Measurements from ENCODE around the gene EFCAB11. TPM values are rescaled to one million over a fixed set of nuclear protein-coding genes. Genes with fewer than 3 reads are reported as not detected.

EFCAB11 gene
- total and polyA plus RNA-seq, 2 donors (not counting 3 experiments of a cell fraction or from before 2014, with no cell fraction given), result 2.8 to 6.3 TPM

- no peak overlapping the region for H3K4me2 ChIP-seq (ENCODE audit: insufficient read depth, low read length)
- CTCF ChIA-PET, result no interaction called here
- no peak overlapping the region for H3K27ac ChIP-seq (ENCODE audit: insufficient read depth, low read depth, low read length)
- H3K4me3 ChIP-seq (replicated peaks in 1 of 3; ENCODE audit: insufficient read depth in 1 of 3, low read depth in 1 of 3, low read length in 3 of 3), result no peak overlapping the region
- BruUV-seq (replicated peaks), result no TSS peak
- H3K4me1 ChIP-seq (ENCODE audit: control insufficient read depth, extremely low read depth, insufficient read depth, low read length), result no peaks in the 10 kb centered on the region
- no peak overlapping the region for H3K9ac ChIP-seq (replicated peaks; ENCODE audit: extremely low read depth, insufficient read depth, low read length)
- H3K9me1 ChIP-seq (replicated peaks; ENCODE audit: control insufficient read depth, extremely low read depth, insufficient read depth, low read length), result no peaks in the 10 kb centered on the region
- no peaks in the 10 kb centered on the region for H4K20me1 ChIP-seq (replicated peaks; ENCODE audit: control insufficient read depth, extremely low read depth, insufficient read depth, low read length)
- FAIRE-seq (no peak), DNase-seq (ENCODE audit: low read depth, low spot score) (no peak)
- intact Hi-C loops (cut with micrococcal nuclease), result no loop called here
- no peaks in the 10 kb centered on the region for H3K27me3 ChIP-seq (ENCODE audit: control insufficient read depth in 2 of 2, insufficient read depth in 2 of 2, low read length in 2 of 2)
- H2AFZ ChIP-seq (ENCODE audit: low read depth, low read length), result no peak overlapping the region
- no peaks in the 10 kb centered on the region for H3K36me3 ChIP-seq (ENCODE audit: control insufficient read depth in 2 of 2, extremely low read depth in 1 of 2, insufficient read depth in 2 of 2, low read length in 2 of 2)
- dilution Hi-C loops (cut with MboI; ENCODE audit: extremely low pct_ligation_motif_present, low sequenced_read_pairs), result no loop called here
- TF ChIP-seq MAX (IDR thresholded peaks at IDR 0.05; ENCODE audit: insufficient read depth, insufficient read length), result no peak
- TF ChIP-seq POLR2A (IDR thresholded peaks at IDR 0.05; ENCODE audit: low read depth, low read length), result no peak
- TF ChIP-seq CTCF (IDR thresholded peaks at IDR 0.05; ENCODE audit: extremely low read depth in 1 of 2, insufficient read depth in 1 of 2, low read depth in 1 of 2, low read length in 2 of 2), result no peak
- TF ChIP-seq POLR2AphosphoS5 (IDR thresholded peaks at IDR 0.05; ENCODE audit: insufficient read depth, low read depth, low read length), result no peak
- no peak for TF ChIP-seq EZH2 (IDR thresholded peaks at IDR 0.05; ENCODE audit: borderline replicate concordance, low read depth, low read length, severe bottlenecking)
- no peak for TF ChIP-seq FOS (IDR thresholded peaks at IDR 0.05; ENCODE audit: borderline replicate concordance, insufficient read depth, low read length)
- TF ChIP-seq MYC (IDR thresholded peaks at IDR 0.05; ENCODE audit: low read depth, low read length), result no peak
- no peak for TF ChIP-seq GATA2 (IDR thresholded peaks at IDR 0.05; ENCODE audit: insufficient read depth, insufficient read length, low read depth, low read length)
- no peak for TF ChIP-seq JUN (IDR thresholded peaks at IDR 0.05; ENCODE audit: borderline replicate concordance, insufficient read depth, insufficient read length, low read depth)
- H3K9me3 ChIP-seq (replicated peaks; ENCODE audit: control insufficient read depth, insufficient read depth, low read length), result no peaks in the 10 kb centered on the region
- H3K79me2 ChIP-seq (ENCODE audit: control insufficient read depth, insufficient read depth, low read length), result no peaks in the 10 kb centered on the region
- POLR2A ChIA-PET, result no interaction called here
Measured at GRCh38 chr14:89787525-89787924, 167.0 kb downstream of the EFCAB11 start.

Measured in endothelial cell of umbilical vein (primary cell).